DMS153 treated with DMSO at 0.1 percent for 48 hours (cell line): Measurements from ENCODE around the gene MRGPRX2.

Experiments
- DNase-seq: peaks from one replicate; lab custom pipeline; 2025; ENCODE audit not compliant: unreplicated experiment; lab: John Stamatoyannopoulos, UW

MRGPRX2 gene

DNA sequence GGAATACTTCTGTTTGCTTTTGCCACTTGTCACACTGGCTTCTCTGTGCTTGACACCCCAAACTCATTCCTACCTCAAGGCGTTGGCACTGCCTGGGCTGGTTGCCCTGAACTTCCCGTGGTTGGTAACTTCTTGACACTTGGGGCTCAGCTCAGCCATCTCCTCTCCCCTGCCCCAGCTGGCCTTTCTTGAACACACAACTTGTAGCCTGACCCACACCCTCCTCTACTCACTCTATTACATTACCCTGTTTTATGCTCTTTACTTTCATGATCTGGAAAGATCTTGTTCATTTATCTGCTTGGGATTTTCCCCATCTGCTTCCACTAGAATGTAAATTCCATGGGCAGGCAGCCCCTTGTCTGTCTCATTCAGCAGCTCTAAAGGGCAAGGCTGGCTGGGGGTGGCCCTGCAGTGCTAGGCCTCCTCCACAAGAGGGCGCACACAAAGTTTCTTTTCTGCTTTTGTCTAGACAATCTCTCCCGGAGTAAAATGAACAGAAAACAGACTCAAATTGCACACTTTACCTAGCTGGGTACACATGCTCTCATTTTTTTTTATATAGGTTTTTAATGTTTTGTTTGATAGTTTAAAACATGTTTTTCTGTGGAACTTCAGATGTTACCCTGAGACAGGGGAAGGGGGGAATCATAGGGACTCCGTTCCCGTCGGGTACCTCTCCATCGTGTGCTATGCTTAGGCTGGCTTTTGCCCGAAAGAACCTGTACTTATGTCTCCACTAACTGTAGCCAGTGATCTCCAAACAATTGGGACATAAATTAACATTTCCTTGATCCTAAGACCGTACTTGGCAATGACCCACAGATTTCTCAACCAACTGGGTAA, 16.4 kb upstream of the MRGPRX2 start:
- DNase-seq = peak; percentile 33

DNA sequence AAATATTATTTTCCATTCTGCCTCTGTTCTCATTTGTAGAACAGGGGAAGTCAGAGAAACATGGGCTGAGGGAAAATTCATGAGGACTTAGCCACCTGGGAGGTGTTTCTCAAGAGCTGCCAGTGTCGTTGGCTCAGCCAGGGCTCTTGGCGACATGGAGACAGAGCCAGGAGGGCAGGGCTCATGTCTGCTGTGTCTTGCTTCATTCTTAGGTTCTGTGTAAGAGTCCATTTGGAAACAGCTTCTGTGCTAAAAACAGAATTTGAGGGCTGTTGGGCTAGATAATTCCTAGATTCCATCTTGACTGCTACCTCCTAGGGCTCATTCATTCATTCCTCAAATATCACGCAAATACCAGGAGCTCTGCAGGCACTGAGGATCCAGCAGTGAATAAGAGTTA, 15.1 kb upstream of the MRGPRX2 start:
- DNase-seq = no peak

DNA sequence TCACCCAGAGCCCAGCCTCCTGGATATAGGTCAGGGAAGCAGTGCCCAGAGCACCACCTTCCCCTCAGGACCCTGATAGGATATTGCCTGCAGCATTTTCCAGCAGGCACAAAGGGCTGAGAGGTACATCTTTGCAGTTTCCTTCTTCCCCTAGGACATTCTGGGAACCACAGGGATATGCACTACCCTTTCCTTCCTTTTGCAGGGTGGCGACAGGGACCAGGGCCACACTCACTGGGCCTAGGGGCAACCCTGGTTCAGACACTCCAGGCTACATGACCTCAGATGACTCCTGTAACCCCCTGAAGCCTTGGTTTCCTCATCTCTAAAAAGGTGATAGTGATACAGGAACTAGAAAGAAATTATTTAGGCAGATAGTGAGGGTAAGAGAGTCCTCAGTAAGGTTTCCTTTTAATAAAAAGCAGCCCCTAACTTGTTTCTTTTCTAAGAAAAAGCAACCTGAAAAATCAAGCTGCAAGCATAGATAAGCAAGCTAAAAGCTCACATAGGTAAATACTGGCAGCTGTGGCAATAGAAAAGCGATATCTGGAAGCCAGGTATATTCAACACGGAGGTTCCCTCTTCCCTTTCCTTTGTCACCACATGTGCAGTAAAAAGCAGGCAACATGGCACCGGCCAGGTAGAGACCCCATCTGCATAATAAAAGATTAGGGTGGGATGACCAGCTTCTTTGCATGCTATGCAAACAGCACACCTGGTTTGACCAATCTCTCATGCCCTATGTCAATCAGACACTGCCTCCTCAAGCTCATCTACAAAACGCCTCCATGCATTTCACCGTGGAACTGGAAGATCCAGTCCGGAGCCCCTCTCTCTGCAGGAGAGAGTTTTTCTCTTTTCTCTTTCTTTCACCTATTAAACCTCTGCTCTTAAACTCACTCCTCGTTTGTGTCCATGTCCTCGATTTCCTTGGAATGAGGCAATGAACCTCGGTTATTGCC, 13.2 kb upstream of the MRGPRX2 start:
- DNase-seq = peak; percentile 28

DNA sequence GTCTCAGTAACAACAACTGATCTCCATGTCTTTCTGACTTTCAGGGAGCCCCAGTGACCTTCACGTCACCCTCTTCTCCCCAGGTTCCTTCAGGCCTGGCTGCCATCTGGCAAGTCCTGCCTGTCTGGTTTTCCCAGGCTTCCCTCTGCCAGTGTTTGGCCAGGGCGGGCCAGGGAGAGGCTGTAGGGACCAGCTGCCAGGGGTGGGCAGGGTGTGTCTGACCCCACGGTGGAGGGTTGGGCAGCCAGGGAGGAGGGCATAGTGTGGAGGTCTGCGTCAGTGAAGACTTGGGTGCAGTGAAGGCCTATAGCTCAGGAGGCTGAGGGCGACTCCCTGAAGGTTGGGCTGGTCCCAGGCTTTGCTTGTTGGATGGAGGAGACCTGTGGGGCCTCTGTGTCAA, 11.9 kb upstream of the MRGPRX2 start:
- no peak for DNase-seq

DNA sequence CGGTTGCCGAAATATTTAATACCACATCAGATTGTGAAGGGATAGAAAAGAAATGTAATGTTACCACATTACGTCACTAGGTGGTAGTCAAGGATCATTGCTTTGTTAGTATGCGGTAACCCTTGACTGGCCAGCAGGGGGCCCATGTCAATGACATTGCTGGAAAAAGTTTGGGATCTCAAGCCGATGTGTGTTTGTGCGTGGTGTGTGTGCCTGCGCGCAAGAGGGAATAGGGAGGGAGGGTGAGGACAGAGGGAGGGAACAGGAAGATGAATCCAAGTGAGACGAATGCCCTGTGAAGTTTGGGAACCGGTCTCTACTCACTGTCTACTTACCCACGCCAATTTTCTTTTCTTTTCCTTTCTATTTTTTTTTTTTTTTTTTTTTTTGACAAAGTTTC, 10.7 kb upstream of the MRGPRX2 start:
- peak; percentile 82 for DNase-seq

DNA sequence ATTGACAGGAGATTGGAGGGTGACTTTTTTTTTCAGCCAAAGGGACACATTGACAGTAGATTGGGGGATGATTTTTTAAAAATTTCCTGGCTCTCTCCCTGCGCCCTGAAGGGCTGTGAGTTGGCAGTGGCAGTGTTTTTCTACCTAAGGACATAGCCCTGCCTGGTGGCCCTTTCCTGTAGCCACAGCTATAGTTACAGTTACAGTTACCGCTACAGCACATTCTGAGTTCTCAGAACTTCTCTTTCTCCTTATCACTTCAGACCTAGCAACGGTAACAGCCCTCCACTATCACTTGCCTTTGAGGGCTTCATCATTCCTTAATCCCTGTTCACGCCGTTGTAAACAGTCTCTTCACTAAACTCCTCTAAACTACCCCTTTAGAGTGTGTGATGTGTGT, 684 bp downstream of the MRGPRX2 start:
- no peak for DNase-seq

DNA sequence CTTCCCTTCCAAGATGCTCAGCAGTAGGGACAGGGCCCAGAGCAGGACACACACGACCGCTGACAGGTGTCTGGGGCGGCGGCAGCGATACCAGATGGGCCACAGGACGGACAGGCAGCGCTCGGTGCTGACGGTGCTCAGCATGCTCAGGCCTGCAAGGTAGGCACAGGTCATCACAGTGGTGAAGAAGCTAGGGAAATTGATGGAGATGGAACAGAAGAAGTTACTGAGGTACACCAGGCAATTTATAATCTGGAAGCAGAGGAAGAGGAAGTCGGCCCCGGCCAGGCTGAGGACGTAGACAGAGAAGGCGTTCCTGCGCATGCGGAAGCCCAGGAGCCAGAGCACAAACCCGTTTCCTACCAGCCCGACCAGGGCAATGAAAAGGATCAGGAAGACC, 4.6 kb downstream of the MRGPRX2 start:
- no peak for DNase-seq

DNA sequence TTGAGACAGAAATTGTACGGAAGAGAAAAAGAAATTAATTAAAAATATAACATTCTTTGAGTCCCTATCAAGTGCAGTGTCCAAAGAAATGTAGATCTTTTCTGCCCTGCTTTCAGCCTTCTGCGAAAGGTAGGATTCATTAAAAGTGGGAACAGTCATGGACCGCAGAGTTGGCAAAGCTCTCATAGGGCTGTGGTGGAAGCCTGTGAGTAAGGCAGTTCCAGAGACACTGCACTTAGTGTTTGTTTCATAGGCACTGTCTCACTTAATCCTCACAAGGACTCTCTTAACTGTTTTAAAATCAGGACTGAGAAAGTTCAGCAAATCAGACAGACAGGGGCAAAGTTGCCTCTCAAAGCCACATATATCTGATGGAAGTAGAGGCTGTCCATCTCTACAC, 5.5 kb downstream of the MRGPRX2 start:
- DNase-seq = no peak

DNA sequence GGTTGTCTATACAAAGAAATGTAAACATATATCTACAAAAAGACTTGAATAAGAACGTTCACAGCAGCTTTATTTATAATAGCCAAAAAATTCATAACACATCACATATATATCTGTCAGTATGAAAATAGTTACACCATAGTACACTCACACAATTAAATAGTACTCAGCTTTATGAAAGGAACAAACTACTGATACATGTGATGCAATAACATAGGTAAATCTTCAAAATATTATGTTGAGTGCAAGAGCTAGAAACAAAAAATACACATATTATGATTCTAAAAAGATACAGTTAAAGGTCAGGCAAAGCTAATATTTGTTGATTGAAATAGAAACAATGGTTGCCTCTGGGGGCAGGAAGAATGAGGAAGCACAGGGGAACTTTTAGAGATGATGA, 6.6 kb downstream of the MRGPRX2 start:
- no peak for DNase-seq

DNA sequence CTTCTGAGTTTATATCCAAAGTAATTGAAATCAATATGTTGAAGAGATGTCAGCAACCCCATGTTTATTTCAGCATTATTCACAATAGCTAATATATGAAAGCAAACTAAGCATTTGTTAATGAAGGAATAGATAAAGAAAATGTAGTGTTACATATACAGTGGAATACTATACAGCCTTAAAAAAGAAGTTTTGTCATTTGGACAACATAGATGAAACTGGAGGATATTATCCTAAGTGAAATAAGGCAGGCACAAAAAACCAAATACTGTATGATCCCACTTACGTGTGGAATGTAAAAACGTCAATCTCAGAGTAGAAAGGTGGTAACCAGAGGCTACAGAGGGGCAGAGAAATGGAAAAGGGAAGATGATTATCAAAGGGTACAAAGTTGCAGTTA, 10.2 kb downstream of the MRGPRX2 start:
- no peak for DNase-seq

DNA sequence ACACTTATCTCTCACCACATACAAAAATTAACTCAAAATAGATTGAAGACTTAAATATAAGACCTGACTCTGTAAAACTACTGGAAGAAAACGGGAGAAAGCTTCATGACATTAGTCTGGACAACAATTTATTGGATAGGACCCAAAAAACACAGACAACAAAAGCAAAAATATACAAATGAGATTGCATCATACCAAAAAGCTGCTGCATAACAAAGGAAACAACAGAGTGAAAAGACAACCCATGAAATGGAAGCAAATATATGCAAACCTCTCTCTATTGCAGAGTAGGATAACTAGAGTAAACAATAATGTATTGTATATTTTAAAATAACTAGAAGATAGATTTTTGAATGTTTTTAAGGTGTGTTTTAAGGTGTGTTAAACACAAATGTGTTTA, 11.2 kb downstream of the MRGPRX2 start:
- no peak for DNase-seq

DNA sequence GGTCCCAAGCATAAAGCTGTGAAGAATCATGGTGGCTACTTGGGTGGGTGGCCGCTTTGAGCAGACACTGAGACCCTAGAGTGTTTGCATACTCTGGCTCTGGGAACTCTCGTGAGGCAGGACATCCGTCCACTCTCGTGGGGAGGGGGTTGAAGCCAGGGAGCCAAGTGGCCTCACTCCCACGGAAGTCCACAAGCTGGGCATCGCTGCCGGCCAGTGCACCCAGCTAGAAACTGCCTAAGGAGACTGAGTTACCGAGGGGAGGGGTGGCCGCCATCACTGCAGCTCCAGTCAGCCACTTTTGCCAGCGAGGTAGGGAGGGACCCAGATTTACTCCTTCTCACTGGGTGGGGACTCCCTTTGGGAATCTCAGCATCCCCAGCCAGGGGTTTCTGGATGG, 20.5 kb downstream of the MRGPRX2 start:
- DNase-seq = no peak

DNA sequence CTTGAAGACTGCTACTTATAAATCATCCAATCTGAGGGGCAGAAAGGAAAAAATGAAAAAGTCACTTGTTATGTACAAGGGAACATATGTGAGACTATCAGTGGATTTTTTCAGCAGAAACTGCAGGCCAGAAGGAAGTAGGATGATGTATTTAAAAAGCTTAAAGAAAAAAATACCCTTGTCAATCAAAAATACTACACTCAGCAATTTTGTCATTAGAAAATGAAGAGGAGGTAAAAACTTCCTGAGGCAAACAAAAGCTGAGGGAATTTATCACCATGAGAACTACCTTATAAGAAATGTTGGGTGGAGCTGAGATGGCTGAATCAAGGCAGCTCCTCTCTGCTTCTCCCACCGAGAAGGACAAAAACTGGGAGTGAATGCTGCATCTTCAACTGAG, 21.1 kb downstream of the MRGPRX2 start:
- DNase-seq = no peak

DNA sequence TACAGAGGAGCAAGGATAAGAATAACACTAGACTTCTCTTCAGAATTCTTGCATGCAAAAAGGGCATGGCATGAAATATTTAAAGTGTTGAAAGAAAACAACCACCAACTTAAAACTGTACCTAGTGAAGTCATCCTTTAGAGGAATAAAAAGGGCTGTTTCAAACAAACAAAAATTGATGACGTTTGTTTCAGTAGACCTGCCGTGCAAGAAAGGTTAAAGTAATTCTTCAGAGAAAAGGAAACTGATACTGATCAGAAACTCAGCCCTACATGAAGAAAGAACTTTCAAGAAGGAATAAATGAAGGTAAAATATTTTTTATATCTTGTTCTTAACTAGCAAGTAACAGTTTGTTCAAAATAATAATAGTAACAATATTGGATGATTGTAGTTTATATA, 27.5 kb downstream of the MRGPRX2 start:
- DNase-seq = no peak

DNA sequence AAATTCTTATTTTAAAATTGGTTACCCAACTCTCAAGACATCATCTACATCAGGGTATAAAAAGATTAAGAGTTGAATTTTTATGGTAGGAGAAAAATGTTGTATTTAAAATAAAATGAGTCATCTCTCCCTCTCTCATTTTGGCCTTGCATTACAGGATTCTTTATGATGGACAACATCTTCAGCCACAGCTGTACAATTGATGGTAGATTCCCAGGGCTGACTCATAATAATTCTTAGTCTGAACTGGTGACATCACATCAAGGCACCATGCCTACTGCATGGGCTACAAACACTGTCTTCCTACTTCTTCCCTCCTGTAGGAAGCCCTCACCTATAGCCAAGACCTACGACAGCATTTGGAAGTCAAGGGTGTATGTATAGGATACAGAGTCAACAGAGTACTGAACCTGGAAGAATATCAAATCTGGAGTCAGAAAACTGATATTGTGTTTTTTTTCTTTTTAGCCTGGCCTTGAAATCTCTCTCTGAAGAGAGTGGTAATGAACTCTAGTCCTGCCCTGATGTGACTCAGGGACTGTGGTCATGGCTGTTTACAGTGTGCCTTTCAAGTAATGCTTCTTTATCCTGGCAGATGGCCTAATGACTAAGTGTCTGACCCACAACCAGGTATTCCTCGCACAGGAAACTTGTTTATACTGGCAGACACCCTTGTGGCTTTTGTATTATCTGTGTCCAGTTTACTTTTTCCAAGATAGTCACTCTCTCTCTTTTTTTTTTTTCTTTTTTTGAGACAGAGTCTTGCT, 32.5 kb downstream of the MRGPRX2 start:
- DNase-seq = no peak

DNA sequence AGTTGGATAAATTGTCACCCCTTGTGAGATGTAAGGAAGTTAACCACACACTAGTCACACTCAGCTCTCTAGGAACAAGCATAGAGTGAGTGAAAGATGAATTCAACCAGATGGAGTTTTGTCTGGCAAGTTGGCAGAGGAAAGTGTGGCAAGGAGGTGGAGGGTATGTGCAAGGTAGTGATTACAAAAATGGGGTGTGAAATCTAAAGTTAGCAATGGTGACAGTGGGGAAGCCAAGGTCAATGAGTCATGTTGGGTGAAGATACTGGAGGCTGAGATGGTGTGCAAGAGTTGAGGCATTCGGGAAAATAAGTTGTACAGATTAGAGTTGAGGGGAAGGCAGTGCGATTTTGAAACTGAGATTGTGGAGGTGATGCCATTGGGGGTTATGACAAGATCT, 33.7 kb downstream of the MRGPRX2 start:
- DNase-seq = no peak

DNA sequence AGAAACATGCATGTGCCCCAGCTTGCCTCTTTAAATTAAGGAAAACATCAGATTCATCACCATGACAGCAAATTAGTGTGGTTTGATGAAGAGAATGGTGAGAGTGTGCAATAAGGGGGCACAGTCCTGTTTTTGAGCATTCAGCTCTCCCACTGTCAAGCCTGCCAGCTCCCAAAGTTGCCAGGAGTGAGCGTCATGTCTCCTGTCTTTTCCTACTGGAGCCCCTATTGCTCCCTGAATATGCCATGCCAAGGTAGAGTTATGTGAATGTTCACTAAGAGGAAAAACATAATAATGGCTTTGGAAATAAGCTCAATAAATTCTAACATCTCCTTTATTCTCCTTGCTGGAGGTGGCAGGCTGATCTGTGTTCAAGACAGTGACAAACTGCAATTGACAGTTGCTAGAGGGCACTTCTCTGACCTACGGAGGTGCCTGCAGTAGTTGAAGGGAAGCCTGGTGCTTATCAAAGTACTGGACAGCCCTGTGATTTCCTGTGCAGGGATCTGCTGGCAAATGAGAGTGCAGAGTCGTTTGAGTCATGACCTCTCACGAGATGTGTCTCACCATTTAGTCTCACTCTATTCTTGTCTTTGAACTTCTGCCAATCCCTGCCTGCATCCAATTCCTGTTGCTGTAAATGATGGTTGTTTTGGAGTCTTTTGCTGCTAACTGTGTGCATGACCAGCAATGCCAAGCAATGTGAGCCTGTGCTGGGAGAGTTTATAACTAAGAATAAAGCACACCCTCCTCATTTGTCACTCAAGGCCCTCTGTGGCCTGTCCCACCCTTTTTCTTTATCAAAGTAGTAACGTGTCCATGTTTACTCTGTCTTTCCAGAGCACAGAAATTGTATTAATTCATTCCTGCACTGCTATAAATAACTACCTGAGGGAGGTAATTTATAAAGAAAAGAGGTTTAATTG, 34.8 kb downstream of the MRGPRX2 start:
- DNase-seq = no peak

DNA sequence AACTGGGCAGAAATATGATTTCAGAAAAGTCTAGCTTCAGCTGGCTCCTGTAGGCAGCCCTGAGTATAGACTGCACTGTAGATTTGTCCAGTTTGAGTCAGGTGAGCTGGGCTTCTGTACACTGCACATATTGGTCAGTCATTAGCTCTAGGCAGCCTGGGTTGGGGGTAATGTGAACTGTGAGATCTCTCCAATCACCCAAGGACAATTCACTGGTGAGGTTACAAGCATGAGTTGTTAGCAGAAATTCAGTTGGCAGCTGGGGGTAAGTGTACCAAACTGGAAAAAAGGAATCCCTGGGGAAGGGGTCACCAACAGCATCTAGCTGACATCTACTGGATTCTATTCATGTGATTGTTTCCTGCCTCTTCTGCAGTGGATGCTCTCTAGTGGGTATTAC, 39.7 kb downstream of the MRGPRX2 start:
- DNase-seq = no peak

DNA sequence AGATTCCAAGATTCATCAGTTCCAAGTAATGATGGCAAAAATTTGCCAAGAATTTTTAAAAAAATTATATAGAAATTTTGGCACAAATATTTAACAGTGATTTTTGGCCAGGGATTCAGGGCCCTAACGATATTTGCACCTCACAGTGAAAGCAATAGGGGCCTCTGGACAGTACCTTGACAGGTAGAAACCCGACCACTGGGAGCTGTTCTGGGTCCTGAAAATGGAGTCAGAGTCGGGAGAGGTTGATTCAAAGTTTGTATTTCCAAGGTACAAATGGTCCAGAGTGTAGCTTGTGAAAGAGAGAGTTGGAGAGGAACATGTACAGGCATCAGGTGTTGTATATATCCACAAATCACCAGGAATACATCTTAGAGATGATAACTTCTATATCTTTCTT, 41.6 kb downstream of the MRGPRX2 start:
- no peak for DNase-seq

DNA sequence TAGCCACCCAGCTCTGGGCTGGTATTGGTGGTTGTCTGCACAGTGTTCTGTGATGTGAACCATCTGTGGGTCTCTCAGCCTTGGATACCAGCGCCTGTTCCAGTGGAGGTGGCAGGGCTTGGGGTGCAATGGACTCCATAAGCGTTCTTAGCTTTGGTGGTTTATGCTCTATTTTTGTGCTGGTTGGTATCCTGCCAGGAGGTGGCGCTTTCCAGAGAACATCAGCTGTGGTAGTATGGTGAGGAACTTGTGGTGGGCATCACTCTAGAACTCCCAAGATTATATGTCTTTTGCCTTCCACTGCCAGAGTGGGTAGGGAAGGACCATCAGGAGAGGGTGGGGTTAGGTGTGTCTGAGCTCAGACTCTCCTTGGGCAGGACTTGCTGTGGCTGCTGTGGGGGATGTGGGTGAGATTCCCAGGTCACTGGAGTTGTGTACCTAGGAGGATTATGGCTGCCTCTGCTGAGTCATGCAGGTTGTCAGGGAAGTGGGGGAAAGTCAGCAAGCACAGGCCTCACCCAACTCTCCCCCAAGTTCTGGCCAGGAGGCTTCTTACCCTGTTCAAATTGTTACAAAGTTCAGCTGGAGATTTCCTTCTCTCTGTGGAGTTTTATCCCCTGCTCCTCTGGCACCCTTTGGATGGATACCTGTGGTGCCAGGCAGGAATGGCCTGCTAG, 47.2 kb downstream of the MRGPRX2 start:
- DNase-seq = no peak
